Esophagus (tissue), 2 donors: ENCODE results near the gene SCUBE3. TPM values are rescaled to one million over a fixed set of nuclear protein-coding genes. Genes with fewer than 3 reads are reported as not detected.
A peak's percentile ranks its signal among the peaks of the same experiment; 100 is the strongest.

ENCODE experiments used
- H3K27ac ChIP-seq, 2 donors: one replicate each; pipeline ENCODE4 v1.5.1; 2013; ENCODE audit warnings: low read depth in 2 of 2, mild to moderate bottlenecking in 2 of 2, inconsistent platforms in 1 of 2, low read length in 1 of 2, moderate library complexity in 1 of 2
- H3K27me3 ChIP-seq, 2 donors: one replicate each; pipeline ENCODE4 v1.6.1; 2013; ENCODE audit warnings: low read length in 2 of 2, control low read depth in 1 of 2, mild to moderate bottlenecking in 1 of 2; ENCODE audit not compliant: insufficient read depth in 2 of 2, control insufficient read depth in 1 of 2
- H3K36me3 ChIP-seq, 2 donors: one replicate each; pipeline ENCODE4 v1.6.1; 2013; ENCODE audit warnings: low read length in 1 of 2; ENCODE audit not compliant: control insufficient read depth in 2 of 2, insufficient read depth in 2 of 2
- H3K4me1 ChIP-seq, 2 donors: one replicate each; pipeline ENCODE4 v1.6.1; 2013; ENCODE audit warnings: low read length in 1 of 2; ENCODE audit not compliant: control insufficient read depth in 2 of 2, insufficient read depth in 2 of 2
- H3K4me3 ChIP-seq, 2 donors: one replicate each; pipeline ENCODE4 v1.5.1; 2013; ENCODE audit warnings: low read length in 2 of 2, mild to moderate bottlenecking in 2 of 2, low read depth in 1 of 2, moderate library complexity in 1 of 2
- H3K9me3 ChIP-seq, 2 donors: one replicate each; pipeline ENCODE4 v1.6.1; 2013; ENCODE audit warnings: mild to moderate bottlenecking in 2 of 2, low read depth in 1 of 2, low read length in 1 of 2, moderate library complexity in 1 of 2; ENCODE audit not compliant: control insufficient read depth in 2 of 2, insufficient read depth in 1 of 2
- WGBS, 2 donors: extraction: QIAGEN DNeasy Blood & Tissue Kit; methylation state at CpG; one replicate each; pipeline ENCODE4 v1.1.7; 2013; 5-methylcytosine and 5-hydroxymethylcytosine counted together
- polyA plus RNA-seq, 2 donors: library from polyadenylated mRNA; stranded (reverse); fragments of 200-250 nt; gene quantifications; one replicate each; pipeline ENCODE4 v1.2.3, GENCODE V29; 2013
- donor health status: healthy with polysubstance abuse.
- donor health status: Bipolar disorder and iron deficiency.

The SCUBE3 gene
- polyA plus RNA-seq, 2 donors = 0.12 to 0.14 TPM

DNA sequence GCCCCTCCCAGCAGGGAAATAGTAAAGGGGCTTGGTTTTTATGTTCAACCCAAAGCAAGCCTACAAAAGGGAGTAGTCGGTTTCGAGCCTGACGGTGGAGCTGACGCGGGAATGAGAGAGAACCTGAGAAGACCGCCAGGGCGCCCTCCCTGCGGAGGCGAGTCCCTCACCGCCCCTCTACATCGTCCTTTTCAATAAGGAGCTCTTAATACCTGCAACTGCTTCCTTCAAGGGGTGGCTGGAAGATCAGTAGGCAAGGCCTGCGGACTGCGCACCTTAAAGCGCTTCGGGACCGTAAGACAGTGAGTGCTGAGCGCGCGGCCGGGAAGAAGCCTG, 45.1 kb downstream of the SCUBE3 start:
- WGBS, 2 donors = 0 to 1% methylated on average over 20 of the region's 20 CpGs
- Histone ChIP-seq H3K27me3 (no peaks in the 10 kb centered on the region), H3K36me3 (no peaks in the 10 kb centered on the region), H3K9me3 (no peaks in the 10 kb centered on the region), H3K27ac (peak overlapping the region; percentile 87 to 91), H3K4me3 (peak overlapping the region; percentile 73 to 85), H3K4me1 (no peaks in the 10 kb centered on the region)

DNA sequence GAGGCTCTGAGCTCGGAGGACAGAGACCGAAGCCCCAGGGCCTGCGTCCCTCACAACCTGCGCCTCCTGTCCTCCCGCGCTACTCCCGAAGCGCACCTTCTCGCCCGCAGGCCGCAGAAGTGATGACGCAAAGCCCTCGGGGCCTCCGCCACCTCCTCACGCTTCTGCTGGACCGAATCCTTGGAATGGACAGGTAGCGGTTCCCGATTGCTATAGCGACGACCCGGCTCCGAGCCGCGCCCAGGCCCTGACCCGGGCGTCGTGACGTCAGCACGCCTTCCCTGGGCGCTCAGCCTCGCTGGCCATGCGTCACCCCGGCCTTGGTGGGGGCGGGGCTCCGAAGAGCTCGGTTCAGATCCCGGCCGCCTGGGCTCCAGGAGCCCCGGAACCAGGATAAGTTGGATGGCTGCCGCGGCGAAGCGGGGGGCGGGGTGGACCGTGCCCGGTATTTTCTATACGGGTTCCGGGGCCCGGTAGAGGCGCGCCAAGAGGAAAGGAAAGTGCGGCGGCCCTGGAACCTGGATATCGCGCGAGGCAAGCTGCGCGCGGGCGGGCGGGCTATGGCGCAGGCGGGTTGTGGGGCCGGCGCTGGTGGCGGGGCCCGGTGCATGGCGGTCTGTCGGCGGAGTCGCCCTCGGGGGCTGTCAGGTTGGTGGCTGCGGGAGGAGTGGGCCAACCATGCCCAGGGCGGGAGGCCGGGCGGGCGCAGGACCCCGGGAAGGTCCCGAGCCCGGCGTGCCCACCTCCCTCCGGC, 45.6 kb downstream of the SCUBE3 start, which contains the start of gene ZNF76:
TSS of gene ZNF76 (plus strand) at position 542 of the 754 bp plus-strand sequence. CDS start 21,417 bp downstream, outside the sequence.
- Histone ChIP-seq H3K27me3 (no peaks in the 10 kb centered on the region), H3K4me1 (no peaks in the 10 kb centered on the region), H3K36me3 (no peaks in the 10 kb centered on the region), H3K27ac (peak within 1 kb of the TSS; percentile 91 to 95), H3K9me3 (no peaks in the 10 kb centered on the region), H3K4me3 (peak within 1 kb of the TSS; percentile 73 to 85)
- WGBS, 2 donors = 0 to 1% methylated on average over 65 to 82 of the region's 82 CpGs

DNA sequence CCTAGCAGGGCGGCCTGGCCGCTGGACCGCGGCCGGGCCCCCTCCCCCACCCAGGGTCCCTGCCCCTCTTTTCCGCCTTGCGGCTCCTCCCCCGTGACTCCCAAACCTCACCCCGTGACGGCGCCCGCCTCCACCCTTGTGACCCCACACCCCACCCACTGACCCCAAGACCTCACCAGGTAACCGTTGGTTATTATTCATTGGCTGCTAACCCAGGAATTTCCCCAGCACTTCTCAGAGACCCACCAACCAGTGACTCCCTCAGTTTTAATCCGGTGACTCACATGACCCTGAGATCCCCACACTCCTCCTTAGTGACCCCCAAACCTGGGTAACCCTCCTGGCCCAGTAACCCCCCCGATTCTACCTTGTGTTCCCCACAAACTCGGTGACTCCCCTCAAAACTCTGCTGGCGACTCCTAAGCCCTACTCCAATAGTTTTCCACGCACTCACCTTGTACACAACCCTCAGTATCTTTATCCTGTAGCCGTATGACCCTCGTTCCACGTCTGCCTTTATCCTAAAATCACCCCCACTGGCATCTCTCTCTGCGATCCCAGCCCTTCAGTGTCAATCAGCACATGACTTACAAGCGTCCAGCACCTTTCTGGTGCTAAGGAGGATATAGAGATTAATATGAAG, 46.3 kb downstream of the SCUBE3 start:
- 5 to 8% methylated on average over 19 to 23 of the region's 23 CpGs for WGBS, 2 donors
- Histone ChIP-seq H3K36me3 (no peaks in the 10 kb centered on the region), H3K27me3 (no peaks in the 10 kb centered on the region), H3K4me3 (peak overlapping the region; percentile 73 to 85), H3K4me1 (no peaks in the 10 kb centered on the region), H3K9me3 (no peaks in the 10 kb centered on the region), H3K27ac (peak overlapping the region; percentile 91 to 95)

DNA sequence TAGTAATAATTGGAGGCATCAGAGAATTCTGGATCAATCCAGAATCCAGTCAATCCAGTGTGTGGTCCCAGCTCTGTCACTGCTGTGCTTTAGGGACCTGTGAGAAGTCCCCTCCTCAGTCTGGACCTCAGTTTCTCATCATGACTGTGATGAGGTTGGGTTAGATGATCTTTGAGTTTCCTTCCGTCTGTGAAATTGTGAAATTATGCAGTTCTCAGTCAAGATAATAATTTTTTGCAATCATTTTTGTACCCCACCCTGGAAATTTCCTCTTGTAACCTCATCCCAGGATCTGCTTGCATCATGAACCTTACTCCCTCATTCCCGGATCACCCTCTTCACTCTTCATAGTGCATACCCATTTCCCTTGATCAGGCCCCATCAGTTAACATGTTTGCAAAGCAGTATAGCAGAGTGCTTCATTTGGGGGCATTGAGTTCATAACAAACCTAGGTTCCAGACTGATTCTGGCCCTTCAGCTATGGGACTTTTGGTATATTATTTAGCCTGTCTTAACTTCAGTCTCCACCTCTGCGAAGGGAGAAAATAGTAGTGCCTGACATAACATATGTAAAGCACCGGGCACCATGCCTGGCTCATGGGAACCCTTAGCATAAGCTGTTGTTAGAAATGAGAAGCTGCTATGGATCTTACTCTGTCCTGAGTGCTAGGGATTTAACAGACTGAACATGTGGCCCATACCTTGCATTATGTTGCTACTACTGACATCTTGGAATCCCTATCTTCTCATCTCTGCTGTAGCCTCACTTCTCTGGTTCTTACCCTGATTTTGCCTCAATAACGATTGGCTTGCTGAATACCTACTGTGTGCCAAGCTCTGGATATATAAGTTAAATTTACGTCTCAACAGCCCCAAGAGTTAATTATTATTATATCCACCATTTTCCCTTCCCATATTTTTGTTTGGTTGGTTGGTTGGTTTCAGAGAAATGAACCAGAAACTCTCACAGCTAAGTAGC, 47.1 kb downstream of the SCUBE3 start:
- Histone ChIP-seq H3K27me3 (no peaks in the 10 kb centered on the region), H3K36me3 (no peaks in the 10 kb centered on the region), H3K9me3 (no peaks in the 10 kb centered on the region), H3K4me1 (no peaks in the 10 kb centered on the region), H3K27ac (peak overlapping the region; percentile 91 to 95), H3K4me3 (peak overlapping the region in 1 of 2 donors; percentile 73)
- WGBS, 2 donors = 81 to 83% methylated on average over 6 of the region's 6 CpGs

DNA sequence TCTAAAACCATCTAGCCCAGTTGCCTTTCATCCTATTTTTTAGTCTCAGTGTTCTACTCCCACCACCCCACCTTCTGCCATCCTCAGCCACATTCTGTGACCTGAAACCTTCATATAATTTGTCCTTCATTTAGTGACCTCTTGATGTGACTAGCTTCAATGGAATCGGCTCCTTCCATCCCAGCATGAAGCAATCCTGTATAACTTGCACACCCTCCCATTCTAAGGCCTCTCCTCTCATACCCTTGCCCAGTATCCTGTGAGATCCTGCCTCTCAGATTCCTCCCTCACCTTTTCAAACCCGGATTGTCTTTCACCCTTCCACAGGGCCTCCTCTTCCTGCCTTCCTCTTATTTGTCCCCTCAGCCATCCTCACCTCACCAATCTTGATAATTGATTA, 48.8 kb downstream of the SCUBE3 start:
- Histone ChIP-seq H3K27ac (no peak overlapping the region), H3K27me3 (no peaks in the 10 kb centered on the region), H3K36me3 (no peaks in the 10 kb centered on the region), H3K4me3 (no peak overlapping the region), H3K9me3 (no peaks in the 10 kb centered on the region), H3K4me1 (no peaks in the 10 kb centered on the region)
- 36 to 65% methylated on average over 2 of the region's 2 CpGs for WGBS, 2 donors

DNA sequence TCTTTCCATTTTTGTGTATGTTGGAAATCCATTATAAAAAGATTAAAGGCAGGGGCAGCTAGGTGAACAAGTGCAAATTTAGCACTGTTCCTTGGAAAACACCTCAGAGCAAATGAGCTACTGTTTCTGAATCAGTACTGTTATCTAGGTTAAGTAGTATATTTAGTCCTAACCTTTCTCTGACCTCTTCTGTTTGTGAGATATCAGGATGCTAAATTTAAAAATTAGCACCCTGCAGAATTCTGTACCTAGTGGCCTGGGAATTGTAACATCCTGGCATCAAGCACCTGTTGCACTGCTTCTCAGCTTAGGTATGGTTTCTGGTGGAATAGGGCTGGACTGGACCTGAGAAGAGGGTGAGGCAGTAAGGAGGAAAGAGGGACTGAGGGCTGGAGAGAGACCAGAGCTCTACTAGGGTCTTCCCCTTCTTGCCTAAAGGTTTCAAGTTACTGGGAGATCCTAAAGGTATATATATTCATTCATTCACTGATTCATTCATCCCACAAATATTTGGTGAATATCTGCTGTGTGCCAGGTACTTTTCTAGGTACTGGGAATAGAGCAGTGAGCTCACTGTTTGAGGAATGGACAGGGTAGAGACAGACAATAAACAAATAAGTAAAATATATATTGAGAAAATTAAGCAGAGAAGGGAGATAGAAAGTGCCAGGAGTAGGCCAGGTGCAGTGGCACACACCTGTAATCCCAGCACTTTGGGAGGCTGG, 51.0 kb downstream of the SCUBE3 start:
- H3K4me1 ChIP-seq = no peaks in the 10 kb centered on the region
- no peaks in the 10 kb centered on the region for H3K36me3 ChIP-seq
- H3K27ac ChIP-seq = no peak overlapping the region
- no peaks in the 10 kb centered on the region for H3K27me3 ChIP-seq
- H3K4me3 ChIP-seq = no peak overlapping the region
- no peaks in the 10 kb centered on the region for H3K9me3 ChIP-seq

DNA sequence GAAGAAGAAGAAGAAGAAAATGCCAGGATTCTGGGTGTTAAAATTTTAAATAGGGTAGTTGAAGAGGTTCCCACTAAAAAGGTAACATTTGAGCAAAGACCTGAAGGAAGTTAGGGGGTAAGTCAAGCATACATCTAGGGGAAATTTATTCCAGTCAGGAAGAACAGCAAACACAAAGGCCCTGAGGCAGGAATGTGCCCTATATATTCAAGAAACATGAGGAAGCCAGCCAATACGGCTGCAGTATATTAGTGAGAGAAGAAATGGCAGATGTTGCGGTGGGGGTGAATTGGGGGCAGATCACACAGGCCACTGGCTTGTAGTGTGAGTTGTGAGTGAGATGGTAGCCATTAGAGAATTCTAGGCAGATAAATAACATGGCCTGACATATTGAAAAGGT, 51.8 kb downstream of the SCUBE3 start:
- 84 to 92% methylated on average over 2 of the region's 2 CpGs for WGBS, 2 donors
- Histone ChIP-seq H3K9me3 (no peaks in the 10 kb centered on the region), H3K4me1 (no peaks in the 10 kb centered on the region), H3K4me3 (no peak overlapping the region), H3K27me3 (no peaks in the 10 kb centered on the region), H3K27ac (no peak overlapping the region), H3K36me3 (no peaks in the 10 kb centered on the region)

DNA sequence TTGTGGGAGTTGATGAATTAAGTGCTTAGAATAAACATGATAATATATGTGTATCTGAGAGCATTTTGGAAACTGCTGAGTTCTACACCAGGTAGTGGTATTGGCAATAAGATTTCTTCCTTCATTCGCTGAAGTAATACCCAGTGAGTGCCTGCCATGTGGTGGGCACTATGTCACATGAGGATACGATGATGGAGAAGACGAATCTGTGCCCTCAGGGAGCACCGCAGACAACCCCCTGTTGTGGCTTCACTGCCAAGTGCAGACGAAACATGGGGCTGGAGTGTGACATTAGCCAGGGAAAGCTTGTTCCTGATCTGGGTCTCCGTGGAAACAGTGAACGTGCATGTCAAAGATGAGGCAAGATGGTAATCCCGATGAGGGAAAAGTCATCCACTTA, 53.7 kb downstream of the SCUBE3 start:
- Histone ChIP-seq H3K27ac (no peak overlapping the region), H3K36me3 (no peaks in the 10 kb centered on the region), H3K4me1 (no peaks in the 10 kb centered on the region), H3K9me3 (no peaks in the 10 kb centered on the region), H3K27me3 (no peaks in the 10 kb centered on the region), H3K4me3 (no peak overlapping the region)
- WGBS, 2 donors = 92 to 93% methylated on average over 8 of the region's 8 CpGs

DNA sequence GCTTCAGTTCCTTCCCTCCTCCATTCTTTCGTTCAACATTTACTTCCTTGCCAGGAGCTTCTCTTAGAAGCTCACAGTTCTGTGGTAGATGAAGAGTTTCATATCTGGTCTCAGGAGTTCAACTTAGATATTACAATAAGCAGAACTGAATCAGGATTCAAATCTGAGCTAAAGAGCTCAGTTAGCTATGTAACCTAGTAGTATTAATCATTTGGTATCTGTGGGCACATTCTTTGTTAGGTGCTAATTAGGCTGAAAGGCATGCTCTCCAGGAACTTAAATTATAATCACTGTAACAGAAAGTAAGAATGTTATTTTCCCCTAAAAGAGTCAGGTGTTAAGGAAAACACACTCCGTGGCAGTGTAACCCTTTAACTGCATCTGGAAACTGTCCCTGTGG, 54.1 kb downstream of the SCUBE3 start:
- H3K4me3 ChIP-seq = no peak overlapping the region
- no peaks in the 10 kb centered on the region for H3K9me3 ChIP-seq
- H3K27me3 ChIP-seq = no peaks in the 10 kb centered on the region
- no peaks in the 10 kb centered on the region for H3K36me3 ChIP-seq
- 62 to 65% methylated on average over 2 of the region's 2 CpGs for WGBS, 2 donors
- H3K27ac ChIP-seq = no peak overlapping the region
- no peaks in the 10 kb centered on the region for H3K4me1 ChIP-seq
